ENCODE results near the gene PPP3CA.

GRCh38 chr4:101122019-101122418, 225.3 kb downstream of the PPP3CA start:
- TF ChIP-seq CTCF (IDR thresholded peaks at IDR 0.05) (no peak), POLR2A (IDR thresholded peaks at IDR 0.05) (no peak)

Data from Peyer's patch (tissue), 4 donors.